ENCODE measurements around the gene IFNL1.

GRCh38 chr19:39246951-39247669, 49.1 kb upstream of the IFNL1 start:
- TF ChIP-seq CTCF (IDR thresholded peaks at IDR 0.05) (no peak), ZNF121 (CRISPR knock-in tag; IDR thresholded peaks at IDR 0.05) (no peak), ZNF263 (CRISPR knock-in tag; IDR thresholded peaks at IDR 0.05; ENCODE audit: low read depth) (no peak), ESRRA (CRISPR knock-in tag; IDR thresholded peaks at IDR 0.05; ENCODE audit: borderline replicate concordance) (no peak), NR1H2 (CRISPR knock-in tag; IDR thresholded peaks at IDR 0.05) (no peak), FOXJ3 (CRISPR knock-in tag; IDR thresholded peaks at IDR 0.05; ENCODE audit: borderline replicate concordance) (no peak), SMAD3 (CRISPR knock-in tag; IDR thresholded peaks at IDR 0.05; ENCODE audit: borderline replicate concordance) (peak; percentile 92)
- TF ChIP-seq, protein P1, sequence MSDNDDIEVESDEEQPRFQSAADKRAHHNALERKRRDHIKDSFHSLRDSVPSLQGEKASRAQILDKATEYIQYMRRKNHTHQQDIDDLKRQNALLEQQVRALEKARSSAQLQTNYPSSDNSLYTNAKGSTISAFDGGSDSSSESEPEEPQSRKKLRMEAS (CRISPR knock-in tag; IDR thresholded peaks at IDR 0.05): peak; percentile 91

Data from WTC11 (cell line).